Esophagus mucosa (tissue), 1 donor: ENCODE results near the gene SLC15A1. TPM values are rescaled to one million over a fixed set of nuclear protein-coding genes. Genes with fewer than 3 reads are reported as not detected.
"Not testable (repeated sequence)": the region's sequence is repeated elsewhere in the genome, so short reads cannot be mapped to it uniquely, and the experiment has no call there.

Experiments used
- ATAC-seq: fragments of 200-7000 bp; cut with Tn5 transposase; one replicate; pipeline ENCODE4 v1.9.1; 2020
- total RNA-seq: library from RNA; stranded (reverse); gene quantifications from one replicate; pipeline ENCODE4 v1.2.4, GENCODE V29; 2023
- donor health status: DM: yes; HTN: yes; CAD: no.

SLC15A1 gene
- total RNA-seq, 1 donor from 2014 or later = 2.9 TPM

GRCh38 chr13:98781045-98781444, 28.6 kb upstream of the SLC15A1 start:
- ATAC-seq = no peak

GRCh38 chr13:98780451-98780850, 28.0 kb upstream of the SLC15A1 start:
- ATAC-seq = no peak

GRCh38 chr13:98779695-98780094, 27.2 kb upstream of the SLC15A1 start:
- ATAC-seq = no peak

DNA sequence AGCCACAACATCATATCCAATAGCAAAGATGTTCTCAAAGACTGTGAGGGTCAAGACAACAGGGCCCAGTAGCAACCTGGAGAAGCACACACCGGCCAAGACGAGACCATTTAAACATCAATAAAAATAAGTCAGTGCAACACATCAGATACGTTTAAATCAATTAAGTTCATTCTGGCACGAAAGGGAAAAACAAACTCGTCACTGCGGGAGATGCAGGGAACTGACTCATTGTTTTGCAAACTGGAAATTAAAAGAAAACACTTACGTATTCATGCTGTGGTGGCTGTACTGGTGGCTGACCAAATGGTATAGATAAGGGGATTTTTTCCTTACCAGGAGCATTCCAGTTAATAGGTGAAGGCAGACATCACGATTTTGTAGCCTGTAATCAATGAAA, 26.3 kb upstream of the SLC15A1 start:
- no peak for ATAC-seq

DNA sequence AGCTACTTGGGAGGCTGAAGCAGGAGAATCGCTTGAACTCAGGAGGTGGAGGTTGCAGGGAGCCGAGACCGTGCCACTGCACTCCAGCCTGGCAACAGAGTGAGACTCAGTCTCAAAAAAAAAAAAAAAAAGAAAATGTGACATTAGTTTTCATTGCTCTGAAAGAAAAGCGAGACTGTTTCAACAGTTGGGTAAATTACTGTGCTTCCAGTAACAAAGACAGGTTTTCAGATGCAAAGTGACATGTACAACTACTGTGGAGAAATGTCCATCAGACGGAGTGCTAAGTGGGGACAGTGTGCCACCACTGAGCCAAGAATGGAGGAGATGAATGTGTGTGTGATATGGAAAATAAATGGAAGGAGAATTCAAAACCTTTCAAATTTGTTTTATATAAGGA, 24.2 kb upstream of the SLC15A1 start:
- no peak for ATAC-seq

DNA sequence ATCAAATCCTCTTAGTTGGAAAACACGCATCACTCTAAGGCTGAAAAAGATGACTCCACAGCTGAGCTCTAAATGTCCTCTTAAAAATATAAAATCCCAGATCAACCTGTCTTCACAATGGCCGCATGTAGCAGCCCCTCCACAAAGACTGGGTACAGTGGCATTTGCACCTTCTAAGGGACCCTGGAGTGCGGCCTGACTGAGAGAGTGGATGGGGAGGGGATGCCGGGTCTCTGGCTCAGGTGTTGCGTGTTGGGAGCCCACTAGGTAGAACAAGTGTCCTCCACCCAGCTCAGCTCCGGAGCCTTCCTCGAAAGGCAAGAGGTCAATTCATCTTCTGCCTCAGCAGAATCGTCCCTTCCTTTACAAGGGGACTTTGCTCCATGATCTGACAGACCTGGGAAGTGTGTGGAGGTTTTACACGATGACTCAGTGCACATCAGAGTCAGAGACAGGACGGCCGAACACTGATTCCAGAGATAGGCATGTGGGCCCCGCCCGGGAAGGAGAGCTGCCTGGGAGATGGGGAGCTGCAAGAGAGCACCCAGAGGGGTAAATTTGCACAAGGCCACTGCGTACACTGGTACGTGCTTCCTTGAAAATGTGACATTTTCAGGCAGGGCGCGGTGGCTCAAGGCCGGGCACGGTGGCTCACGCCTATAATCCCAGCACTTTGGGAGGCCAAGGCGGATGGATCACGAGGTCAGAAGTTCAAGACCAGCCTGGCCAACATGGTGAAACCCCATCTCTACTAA, 23.5 kb upstream of the SLC15A1 start:
- peak; percentile 84 for ATAC-seq

DNA sequence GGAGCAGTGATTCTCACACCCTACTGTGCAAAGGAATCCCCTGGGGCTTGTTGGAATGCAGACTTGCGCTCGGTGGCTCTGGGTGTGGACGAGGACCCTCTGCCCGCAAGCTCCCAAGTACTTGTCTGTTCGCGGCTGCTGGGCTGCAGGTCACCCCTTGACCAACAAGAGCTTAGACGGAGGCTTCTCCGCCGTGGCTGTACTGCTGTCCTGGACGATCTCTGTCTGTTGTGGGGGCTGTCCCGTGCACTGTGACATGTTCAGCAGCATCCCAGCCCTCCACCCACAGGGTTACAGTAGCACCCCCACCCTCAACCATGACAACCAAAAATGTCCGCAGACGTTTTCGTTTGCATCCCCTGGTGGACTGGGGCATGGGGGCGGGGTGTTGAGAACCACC, 22.9 kb upstream of the SLC15A1 start:
- no peak for ATAC-seq

DNA sequence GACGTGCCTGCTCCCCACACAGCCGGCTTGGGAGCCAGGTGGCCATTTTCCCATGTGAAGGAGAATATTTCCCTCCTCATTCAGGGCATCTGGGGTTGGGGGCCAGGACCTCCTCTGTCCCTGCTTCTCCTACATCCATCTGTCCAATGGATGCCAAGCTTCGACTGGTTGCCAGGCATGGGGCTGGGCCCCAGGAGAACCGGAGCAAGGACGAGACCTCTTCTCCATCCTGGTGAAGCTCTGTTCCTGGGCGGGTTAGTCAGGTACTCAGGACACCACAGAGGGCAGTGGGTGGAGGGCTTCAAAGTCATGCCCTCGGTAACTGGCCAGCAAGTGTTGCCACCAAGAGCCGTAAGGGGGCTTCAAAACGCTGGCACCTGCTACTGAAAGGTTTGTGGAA, 22.3 kb upstream of the SLC15A1 start:
- ATAC-seq = no peak

DNA sequence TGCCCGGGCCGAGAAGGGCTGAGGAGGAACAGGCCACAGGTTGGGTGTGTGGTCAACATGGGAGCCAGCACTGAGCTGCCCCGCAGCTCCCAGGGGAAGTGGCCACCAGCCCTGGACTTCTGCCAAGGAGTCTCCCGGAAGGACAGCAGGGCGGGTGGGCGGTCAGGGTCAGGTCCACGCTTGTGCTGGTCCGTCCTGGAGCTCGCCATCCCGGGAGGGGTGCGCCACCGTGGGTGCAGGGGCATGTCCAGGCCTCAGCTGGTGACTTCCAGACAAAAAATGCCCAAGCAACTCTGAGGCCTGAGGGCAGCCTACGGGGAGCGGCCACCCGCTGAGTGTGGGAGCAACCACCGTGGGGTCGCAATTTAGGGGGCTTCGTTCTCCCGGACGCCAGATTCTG, 21.4 kb upstream of the SLC15A1 start:
- no peak for ATAC-seq

- ATAC-seq = no peak
These were observed 20.5 kb upstream of the SLC15A1 start for GRCh38 chr13:98772794-98773452.

DNA sequence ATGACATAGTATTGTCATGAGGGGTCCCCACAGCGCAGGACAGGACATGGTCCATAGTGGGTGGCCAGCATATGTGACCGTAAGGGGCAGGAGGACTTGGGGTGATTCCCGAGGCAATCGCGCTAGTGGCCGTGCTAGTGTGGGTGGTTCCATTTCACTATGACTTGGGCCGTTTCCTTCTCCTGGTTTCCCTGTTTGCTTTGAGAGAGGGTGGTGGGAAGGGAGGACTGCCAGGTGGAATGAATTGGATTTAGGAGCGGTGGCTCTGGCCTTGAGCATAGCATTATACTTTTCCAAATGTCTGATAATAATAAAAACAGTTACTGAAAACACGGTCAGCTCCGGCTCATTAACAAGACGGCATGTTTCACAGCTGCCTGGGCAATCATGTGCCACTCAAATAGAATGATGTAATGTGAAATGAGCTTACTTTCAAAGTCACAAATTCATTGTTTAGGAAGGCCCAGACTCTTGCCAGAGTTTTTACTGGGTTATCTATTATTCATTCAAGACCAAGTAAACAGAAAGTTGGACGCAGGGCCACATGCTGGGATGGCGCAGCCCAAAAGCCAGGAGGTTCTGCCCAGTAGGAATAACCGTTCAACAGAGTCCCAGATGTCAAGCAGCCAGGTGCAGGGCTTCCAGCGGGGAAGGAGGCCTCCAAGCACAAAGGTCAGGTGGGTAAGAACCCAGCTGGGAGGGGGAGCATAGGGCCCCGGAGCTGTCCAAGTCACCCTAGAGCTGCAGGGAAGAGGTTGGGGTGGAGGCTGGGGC, 19.6 kb upstream of the SLC15A1 start:
- no peak for ATAC-seq

GRCh38 chr13:98769736-98770135, 17.3 kb upstream of the SLC15A1 start:
- no peak for ATAC-seq

DNA sequence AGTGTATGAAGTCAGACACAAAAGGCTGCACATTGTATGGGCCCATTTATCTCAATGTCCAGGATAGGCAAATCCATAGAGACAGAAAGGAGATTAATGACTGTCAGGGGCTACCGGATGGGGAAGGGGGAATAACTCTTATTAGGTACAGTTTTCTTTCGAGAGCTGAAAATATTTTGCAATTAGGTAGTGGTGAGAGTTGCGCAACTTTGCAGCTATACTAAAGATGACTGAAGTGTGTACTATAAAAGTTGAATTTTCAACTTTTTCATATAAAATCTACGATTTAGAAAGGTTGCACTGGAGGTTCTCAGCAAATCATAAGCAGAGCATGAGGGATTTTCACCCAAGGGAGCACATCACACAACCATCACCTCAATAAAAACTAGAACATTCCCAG, 16.1 kb upstream of the SLC15A1 start:
- ATAC-seq = no peak

DNA sequence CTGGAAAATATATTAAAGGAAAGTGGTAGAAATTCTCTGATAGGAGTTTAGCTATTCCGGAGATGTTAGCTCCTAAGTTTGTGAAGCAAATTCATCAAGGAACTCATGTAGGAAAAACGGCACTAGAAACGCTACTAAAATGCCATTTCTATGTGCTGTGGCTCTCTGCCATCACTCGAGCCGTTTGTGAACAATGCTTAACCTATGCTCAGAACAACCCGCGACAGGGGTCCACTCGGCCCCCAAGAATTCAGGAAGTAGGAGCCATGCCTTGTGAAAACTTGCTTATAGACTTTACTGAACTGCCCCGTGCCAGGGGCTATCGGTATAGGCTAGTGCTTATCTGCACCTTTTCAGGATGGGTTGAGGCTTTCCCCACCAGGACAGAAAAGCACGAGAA, 14.2 kb upstream of the SLC15A1 start:
- ATAC-seq = no peak

DNA sequence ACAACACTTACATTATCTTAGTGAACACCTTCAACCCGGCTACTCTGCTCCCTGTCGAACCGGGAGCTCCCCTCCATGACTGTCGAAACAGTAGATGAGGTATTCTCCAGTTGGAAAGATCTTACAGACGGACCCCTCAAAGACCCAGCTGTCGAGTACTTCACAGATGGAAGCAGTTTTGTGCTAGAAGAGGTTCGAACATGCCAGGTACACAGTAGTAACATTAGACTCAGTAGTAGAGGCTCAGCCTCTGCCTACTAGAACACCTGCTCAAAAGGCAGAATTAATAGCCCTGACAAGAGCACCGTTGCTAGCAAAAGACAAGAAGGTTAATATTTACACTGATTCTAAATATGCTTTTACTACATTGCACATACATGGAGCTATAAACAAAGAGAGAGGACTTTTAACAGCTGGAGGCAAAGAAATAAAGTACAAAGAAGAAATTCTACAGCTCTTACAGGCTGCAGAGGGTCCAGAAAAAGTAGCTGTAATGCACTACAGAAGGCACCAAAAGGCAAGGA, 13.6 kb upstream of the SLC15A1 start:
- no peak for ATAC-seq

DNA sequence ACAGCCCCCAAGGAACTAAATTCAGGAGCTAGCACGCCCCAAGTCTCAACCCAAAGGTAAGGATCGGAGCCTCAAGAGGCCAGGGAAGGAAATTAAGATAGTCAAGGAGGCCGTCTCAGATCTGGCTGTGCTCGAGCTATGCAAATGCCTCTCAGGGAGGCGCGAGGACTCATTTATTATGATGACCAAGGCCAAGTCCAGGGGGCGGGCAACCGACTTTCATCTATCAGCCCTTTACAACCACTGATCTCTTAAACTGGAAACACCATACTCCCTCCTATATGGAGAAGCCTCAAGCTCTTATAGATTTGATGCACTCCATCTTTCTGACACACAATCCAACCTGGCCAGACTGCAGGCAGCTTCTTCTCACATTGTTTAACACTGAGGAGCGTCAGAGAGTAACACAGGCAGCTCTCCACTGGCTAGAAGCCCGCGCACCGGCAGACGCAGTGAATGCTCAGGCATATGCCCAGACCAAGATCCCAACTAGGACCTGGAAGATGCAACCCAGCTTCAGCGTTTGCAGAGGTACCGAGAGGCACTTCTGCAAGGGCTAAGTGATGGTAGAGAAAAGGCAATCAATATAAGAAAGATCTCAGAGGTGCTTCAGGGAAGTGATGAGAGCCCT, 9.6 kb upstream of the SLC15A1 start:
- ATAC-seq = no peak

GRCh38 chr13:98761126-98761985, 8.9 kb upstream of the SLC15A1 start:
- peak; percentile 87 for ATAC-seq

DNA sequence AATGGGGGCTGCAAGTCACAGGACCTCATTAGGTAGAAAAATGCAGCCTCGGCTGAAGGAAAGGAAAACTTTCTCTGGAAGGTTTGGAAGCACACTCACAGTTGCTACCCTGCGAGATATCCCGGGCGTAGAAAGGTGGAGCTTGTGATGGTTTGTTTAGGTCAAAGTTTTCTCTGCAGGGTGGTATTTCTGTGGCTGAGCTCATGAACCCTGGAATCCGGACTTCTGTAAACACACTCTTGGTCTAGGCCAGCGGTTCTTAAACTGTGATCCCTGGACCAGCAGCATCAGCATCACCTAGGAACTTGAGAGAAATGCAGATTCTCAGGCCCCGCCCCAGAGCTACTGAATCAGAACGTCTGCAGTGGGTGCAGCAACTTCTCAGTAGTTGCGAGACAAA, 3.3 kb upstream of the SLC15A1 start:
- ATAC-seq = no peak

DNA sequence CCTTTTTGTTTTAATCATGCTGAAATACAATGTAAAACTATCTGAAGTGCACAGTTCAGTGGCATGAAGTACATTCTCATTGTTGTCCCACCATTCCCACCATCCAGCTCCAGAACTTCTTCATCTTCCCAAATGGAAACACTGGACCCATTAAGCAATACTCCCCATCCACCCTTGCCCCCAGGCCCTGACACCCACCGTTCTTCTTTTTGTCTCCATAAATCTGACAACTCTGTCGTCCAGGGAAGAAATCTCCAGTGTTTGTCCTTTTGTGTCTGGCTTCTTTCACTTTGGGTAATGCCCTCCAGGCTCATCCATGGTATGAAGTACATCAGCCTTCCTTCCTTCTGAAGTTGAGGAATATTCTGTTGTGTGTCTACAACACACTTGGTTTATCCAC, 2.6 kb upstream of the SLC15A1 start:
- ATAC-seq = no peak

DNA sequence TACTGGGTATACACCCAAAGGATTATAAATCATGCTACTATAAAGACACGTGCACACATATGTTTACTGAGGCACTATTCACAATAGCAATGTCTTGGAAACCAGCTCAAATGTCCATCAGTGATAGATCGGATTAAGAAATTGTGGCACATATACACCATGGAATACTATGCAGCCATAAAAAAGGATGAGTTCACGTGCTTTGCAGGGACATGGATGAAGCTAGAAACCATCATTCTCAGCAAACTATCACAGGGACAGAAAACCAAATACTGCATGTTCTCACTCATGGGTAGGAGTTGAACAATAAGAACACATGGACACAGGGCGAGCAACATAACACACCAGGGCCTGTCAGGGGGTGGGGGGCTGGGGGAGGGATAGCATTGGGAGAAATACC, 2.0 kb upstream of the SLC15A1 start:
- ATAC-seq = not testable (repeated sequence)

DNA sequence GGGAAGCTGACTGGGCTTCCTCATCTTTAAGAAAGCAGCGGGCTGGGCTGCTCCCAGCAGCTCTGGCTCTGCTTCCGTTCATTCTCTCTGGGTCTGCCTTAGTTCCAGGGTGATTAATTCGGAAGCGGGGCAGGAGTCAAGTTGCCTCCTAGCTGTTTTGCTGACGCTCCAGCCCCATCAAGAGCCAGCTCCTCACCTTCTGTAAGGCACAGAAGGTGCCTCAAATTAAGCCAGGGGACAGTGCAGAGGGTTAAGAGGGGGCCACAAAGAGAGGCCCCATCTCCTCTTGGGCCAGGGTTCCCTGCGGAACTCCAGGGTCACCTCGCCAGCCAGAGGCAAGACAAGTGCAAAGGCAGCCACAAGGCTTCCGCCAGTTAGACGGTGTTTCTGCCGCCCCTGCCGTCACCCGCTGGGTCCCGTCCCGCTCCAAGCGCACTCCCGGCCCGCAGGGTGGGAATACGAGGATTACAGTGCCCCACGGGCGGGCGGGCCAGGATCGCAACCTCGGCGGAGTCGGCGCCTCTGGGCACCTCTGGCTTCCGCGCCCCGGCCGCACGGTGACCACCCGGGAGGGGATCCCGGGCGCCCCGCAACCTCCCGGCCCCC, 508 bp downstream of the SLC15A1 start:
- peak; percentile 42 for ATAC-seq
